ENCODE data around the gene COL4A4.

Gene COL4A4

DNA sequence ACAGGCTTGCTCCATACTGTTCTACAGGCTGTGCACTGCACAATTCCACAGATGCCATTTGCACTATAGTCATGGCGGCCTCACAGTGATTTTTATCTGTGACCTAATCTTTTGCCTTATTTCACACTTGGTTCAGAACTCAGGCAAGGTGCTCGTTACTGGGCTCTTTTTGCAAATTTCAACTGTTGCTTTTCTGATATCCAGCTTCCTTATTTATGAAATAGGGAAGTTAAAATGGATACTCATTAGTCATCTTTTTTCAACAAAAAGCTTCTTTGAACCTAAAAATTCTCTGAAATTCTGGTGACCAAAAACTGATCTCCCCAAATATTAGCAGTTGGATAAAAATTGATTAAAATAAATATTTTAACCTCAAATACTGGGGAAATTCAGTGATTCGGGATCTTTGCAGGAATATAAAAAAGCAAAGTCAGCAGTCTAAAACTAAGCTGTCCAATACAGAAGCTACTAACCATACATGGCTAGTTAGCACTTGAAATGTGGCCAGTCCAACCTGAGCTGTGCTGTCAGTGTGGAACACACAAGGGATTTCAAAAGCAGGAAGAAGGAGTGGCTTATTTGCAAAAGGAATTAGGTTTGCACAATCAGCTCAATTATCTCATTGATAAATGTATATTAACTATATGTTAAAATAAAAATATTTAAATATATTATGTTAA, 134.4 kb downstream of the COL4A4 start:
- DNase-seq, result no peak

- no peak for DNase-seq
Observed at GRCh38 chr2:227025510-227025909, 138.5 kb downstream of the COL4A4 start.

DNA sequence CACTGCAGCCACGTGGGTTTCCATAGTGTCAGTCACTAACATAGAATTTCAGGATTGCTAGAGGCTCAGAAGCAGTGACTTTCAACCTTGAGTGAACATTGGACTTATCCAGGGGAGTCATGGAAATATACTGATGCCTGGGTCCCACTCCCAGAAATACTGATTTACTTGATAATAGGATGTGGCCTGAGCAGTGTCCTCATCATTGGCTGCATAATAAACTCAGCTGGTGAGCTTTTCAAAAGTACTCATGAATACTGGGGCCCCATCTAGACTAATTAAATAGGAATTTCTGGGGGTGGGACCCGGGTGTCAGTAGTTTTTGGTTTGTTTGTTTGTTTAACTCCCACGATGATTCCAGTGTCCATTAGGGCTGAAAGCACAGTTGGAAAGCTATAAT, 141.4 kb downstream of the COL4A4 start:
- DNase-seq, result no peak

GRCh38 chr2:227020416-227020815, 143.6 kb downstream of the COL4A4 start:
- DNase-seq, result no peak

- DNase-seq, result no peak
Observed at GRCh38 chr2:227016894-227017293, 147.1 kb downstream of the COL4A4 start.

- DNase-seq, result no peak
Observed at GRCh38 chr2:227013881-227014280, 150.1 kb downstream of the COL4A4 start.

DNA sequence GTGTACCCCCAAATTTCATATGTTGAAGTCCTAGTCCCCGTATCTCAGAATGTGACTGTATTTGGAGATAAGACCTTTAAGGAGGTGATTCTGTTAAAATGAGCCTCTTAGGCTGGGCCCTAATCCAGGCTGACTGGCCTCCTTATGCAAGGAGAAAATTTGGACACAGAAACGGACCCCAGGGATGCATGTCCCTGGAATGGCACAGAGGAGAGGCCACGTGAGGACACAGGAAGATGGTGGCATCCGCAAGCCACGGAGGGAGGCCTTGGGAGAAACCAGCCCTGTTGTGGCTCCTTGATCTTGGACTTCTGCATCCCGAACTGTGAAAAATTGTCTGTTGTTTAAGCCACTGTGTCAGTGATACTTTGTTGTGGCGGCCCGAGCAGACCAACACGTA, 150.7 kb downstream of the COL4A4 start:
- no peak for DNase-seq

GRCh38 chr2:227010433-227010832, 153.6 kb downstream of the COL4A4 start:
- no peak for DNase-seq

DNA sequence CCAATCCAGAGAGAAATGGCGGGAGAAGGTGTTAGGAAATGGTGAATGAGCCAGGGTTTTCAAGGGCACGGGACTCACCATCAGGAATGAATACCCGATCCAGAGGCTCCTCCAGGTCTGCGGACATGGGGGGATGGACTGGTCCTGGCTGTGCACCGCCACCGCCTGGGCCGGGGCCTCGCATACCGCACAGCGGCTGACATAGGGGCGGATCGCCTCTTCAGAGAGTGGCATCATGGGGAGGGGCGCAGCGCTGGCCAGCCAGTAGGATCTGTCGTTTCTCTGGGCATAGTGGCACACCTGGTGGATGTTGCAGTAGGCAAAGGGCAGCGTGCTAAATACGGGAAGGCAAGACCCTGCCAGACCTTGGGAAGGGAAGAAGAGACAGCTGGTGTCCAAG, 156.1 kb downstream of the COL4A4 start:
- no peak for DNase-seq

GRCh38 chr2:227007148-227007547, 156.9 kb downstream of the COL4A4 start:
- no peak for DNase-seq

GRCh38 chr2:227006189-227006897, 157.7 kb downstream of the COL4A4 start:
- DNase-seq, result no peak

- no peak for DNase-seq
Observed at GRCh38 chr2:227004482-227004881, 159.5 kb downstream of the COL4A4 start.

GRCh38 chr2:227000123-227000522, 163.9 kb downstream of the COL4A4 start:
- no peak for DNase-seq

- DNase-seq, result no peak
Observed at GRCh38 chr2:226999661-227000060, 164.3 kb downstream of the COL4A4 start.

GRCh38 chr2:226995625-226996041, 168.4 kb downstream of the COL4A4 start:
- DNase-seq, result no peak

DNA sequence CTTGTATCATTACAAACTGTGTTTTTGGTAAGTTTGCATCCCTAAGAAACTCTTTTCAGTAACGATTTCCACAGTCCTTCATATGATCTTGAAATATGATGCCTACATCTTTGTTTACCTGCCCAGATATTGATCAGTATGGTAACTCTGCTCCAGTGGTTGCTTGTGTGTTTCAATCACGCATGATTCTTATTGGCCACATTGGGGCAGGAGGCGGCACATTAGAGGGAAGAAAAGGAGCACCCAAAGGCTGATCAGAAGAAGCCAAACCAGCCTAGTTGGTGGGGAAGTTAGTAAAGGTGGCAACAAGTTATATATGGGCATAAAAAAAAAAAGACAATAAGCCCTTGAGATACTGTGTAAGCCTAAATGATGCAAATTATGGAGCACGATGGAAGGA, 169.2 kb downstream of the COL4A4 start:
- no peak for DNase-seq

- no peak for DNase-seq
Observed at GRCh38 chr2:226993171-226993570, 170.8 kb downstream of the COL4A4 start.

GRCh38 chr2:226991663-226992062, 172.3 kb downstream of the COL4A4 start:
- no peak for DNase-seq

DNA sequence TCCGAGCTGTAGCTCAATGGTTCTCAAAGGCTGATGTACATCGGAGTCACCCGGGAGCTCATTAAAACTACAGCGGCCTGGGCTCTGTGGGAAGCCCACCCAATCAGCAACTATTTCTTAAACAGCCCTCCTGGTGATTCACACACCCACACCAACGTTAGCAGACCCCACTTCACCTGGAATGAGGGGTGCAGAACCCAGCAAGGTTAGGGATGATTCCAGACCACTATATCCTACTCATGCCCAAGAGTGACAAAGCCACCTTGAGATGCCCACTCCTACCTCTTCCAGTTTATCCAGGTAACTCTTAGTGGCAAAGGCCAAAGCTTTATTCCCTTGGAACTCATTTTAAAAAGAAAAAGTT, 178.4 kb downstream of the COL4A4 start:
- DNase-seq, result no peak

GRCh38 chr2:226984750-226985582, 179.0 kb downstream of the COL4A4 start:
- no peak for DNase-seq

DNA sequence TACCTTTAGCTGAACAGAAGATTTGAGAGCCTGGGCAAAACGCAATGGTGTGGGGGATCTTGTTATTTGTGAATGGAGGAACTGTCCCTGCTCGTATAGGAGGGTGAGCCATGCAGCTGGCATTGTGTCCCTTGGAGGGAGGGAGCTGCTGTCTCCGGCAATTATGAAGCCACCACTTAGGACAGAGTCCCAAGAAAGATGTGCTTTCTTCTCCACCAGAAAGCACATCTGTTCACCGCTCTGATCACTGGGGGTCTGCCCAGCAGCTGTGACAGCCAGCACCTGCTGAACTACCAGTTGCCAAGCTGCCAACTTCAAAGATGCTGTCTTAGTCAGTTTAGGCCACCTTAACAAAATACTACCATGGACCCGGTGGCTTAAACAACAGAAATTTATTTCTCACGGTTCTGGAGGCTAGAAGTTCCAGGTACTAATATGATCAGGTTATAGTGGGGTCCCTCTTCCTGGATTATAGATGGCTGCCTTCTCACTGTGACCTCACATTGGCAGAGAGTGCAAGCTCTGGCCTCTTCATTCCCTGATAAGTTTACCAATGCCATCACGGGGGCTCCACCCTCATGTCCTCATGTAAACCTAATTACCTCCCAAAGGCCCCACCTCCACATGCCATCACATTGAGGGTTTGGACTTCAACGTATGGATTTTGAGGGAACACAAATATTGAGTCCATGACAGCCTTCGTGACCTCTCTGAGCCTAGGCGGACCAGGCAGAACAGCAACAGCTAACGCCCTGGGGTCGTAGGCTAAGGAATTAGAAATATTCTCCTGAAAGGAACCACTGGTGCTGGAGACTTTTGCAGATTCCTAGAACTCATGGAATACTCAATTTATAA, 179.9 kb downstream of the COL4A4 start:
- DNase-seq, result no peak

DNA sequence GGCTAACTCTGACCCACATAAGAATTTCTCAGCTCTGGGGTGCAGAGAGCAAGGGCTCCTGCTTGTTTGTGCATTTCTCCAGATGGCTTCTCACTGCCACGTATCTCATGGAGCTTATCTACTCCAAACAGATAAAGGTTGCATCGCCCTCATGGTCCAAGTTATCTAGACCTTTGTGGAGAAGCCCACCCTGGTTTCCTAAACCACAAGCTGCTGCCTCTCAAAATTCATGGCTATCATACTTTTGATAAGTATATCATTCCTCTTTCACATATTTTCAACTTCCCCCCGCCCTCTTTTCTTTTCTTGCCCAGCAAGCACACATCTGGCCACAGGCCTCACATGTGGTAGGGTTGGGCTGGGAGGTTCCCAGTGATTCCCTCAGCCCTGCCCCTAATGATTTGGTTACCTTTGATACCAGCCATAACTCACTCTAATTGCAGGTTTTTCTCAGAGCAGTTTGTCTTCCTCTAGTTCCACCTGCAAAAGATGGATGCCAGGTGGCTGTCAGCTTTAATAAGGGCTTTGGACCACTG, 182.1 kb downstream of the COL4A4 start:
- no peak for DNase-seq

- no peak for DNase-seq
Observed at GRCh38 chr2:226979004-226979403, 185.0 kb downstream of the COL4A4 start.

Measured in effector CD8-positive, alpha-beta T cell (primary cell).